GM18499 (cell line): Measurements from ENCODE around the gene DACT3.

ENCODE experiments used
- ATAC-seq: cut with Tn5 transposase; IDR thresholded peaks from one replicate; pipeline ENCODE4 v1.9.1; 2021; ENCODE audit warnings: moderate number of reproducible peaks; ENCODE audit not compliant: insufficient read depth, unreplicated experiment

Gene DACT3, protein sequence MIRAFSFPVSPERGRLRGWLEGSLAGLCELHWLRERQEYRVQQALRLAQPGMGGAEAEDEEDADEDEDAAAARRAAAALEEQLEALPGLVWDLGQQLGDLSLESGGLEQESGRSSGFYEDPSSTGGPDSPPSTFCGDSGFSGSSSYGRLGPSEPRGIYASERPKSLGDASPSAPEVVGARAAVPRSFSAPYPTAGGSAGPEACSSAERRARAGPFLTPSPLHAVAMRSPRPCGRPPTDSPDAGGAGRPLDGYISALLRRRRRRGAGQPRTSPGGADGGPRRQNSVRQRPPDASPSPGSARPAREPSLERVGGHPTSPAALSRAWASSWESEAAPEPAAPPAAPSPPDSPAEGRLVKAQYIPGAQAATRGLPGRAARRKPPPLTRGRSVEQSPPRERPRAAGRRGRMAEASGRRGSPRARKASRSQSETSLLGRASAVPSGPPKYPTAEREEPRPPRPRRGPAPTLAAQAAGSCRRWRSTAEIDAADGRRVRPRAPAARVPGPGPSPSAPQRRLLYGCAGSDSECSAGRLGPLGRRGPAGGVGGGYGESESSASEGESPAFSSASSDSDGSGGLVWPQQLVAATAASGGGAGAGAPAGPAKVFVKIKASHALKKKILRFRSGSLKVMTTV

GRCh38 chr19:46661020-46661731 lies at the start of gene DACT3:
DACT3 (minus strand) TSS chr19:46661182; CDS start chr19:46661064, 118 bp downstream.
- ATAC-seq: peak; percentile 87

- ATAC-seq: no peak
Measured at GRCh38 chr19:46710687-46711086, 49.7 kb upstream of the DACT3 start.

DNA sequence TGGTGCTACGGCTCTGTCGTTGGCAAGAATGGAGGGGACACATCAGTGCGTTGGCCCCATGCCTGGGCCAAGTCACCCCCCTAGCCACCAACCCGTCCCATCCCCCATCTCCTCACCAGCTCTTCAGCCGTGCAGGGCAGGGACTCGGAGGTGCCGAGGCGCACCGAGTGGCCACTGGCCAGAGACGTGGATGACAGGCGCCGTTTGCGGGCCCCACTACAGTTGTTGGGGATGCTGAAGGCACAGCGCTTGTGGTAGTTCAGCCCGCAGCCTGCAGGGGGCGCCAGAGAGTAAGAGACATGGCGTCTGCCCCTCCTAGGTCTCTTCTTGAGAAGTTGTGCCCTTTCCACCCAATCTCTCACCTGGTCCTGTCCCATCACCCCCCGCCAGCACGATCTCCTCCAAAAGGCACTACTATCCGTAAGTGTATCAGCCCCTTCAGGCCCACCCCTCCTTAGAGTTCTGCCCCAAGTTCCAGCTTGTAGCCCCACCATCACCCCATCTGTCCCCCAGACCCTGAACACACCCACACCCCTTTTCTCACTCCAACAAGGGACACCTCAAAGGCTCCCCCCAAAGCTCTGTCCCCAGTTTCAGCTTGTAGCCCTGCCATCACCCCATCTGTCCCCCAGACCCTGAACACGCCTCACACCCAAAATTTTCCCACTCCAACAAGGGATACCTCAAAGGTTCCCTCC lies 43.5 kb upstream of the DACT3 start:
- no peak for ATAC-seq

DNA sequence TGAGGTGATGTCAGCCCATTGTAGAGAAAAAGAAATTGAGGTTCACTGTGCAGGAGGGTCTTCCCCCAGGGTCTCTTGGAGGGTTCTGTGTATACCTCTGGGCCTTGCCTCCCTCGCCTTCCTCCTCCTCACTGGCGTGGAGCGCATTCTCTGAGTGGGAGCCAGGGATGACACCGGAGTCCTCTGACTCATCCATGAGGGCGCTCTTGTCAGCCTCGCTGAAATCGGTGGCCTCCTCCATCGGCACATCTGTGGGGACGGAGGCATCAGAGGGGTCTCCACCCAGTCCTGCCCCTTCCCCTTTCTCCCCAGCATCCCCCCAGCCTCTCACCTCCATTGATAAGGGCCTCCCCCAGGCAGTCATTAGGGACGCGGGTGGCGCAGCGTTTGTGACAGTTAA lies 39.7 kb upstream of the DACT3 start:
- ATAC-seq: no peak

GRCh38 chr19:46698395-46699321 lies 37.7 kb upstream of the DACT3 start:
- no peak for ATAC-seq

DNA sequence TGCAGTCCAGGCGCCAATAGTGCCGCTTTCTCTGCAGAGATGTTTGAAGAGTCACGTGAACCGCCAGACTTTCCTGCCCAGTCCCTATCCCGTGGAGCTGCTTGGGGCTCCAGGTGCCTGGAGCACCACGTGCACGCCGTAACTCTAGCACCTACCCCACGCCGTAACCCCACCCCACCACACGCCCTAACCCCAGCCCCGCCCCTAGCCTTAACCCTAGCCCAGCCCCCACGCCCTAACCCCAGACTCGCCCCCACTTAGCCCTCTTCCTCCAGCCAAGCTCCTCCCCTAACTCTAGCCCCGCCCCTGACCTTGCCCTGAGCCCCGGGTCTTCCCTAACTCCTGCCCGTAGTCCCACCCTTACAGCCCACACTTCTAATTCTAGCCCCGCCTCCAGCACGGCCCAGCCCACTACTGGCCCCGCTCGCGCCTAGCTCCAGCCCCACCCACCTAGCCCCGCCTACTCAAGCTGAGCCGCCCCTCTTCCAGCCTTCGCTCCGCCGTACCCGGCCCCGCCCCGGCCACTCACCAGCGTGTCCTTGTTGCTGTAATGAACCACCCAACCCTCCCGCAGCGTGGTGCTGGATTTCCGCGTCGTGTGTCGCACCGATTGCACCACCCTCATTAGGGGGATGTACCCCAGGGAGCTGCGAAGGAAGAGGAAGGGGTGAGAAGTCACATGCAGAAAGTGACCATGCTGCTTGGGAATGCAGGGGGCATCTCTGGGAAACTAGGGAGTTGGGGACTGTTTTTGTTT lies 36.4 kb upstream of the DACT3 start:
- no peak for ATAC-seq

- no peak for ATAC-seq
Measured at GRCh38 chr19:46696866-46697203, 35.9 kb upstream of the DACT3 start.

DNA sequence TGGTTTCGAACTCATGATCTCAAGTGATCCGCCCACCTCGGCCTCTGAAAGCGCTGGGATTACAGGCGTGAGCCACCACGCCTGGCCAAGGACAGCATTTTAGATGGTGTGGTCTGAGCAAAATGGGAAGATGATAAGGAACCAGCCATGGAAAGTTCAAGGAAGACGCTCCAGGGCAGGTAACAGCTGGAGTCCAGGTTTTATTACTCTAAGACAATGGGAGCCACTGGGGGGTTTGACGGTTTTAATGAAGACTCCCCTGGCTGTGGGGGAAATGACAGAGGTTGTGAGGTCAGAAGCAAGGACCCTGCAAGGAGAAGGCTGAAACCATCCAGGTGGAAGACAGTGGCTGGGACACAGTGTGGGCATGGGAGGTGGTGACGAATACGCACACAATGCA lies 35.1 kb upstream of the DACT3 start:
- ATAC-seq: no peak

DNA sequence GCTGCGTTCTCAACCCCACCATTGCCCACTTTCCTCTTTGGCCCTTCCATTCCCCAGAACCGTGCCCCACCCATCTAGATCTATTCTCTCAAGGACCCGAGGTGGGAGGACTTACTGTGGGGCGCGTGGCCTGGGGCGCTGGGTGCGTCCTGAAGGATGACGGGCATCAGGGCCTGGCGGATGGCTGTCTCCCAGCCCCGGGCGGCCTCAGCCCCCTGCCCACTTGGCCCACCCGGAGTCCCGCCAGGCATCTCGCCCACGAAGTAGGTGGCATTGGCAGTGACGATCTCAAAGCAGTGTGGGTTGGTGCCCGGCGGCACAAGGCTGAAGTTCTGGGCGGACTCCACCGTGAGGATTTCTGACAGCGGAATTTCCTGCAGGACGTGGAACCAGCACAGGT lies 32.8 kb upstream of the DACT3 start:
- ATAC-seq: no peak

GRCh38 chr19:46692918-46693722 lies 32.1 kb upstream of the DACT3 start:
- ATAC-seq: no peak

DNA sequence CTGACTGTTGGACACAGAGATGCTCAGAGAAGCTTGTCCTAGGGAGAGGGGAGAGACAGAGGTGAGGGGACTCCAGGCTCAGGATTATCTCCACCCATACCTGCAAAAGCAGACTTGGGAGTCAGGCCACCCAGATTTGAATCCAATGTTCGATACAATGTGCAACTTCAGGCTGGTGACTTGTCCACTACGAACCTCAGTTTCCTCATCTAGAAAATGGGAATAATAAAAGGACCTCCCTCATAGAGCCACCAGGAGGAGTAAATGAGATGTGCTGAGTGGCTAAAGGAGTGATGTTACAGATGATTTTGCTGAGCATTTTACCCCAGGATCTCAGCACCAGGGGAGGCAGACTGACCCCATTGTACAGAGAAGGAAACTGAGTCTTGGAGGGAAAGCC lies 31.0 kb upstream of the DACT3 start:
- ATAC-seq: no peak

GRCh38 chr19:46691104-46691503 lies 30.1 kb upstream of the DACT3 start:
- no peak for ATAC-seq

- no peak for ATAC-seq
Measured at GRCh38 chr19:46689358-46689757, 28.4 kb upstream of the DACT3 start.

DNA sequence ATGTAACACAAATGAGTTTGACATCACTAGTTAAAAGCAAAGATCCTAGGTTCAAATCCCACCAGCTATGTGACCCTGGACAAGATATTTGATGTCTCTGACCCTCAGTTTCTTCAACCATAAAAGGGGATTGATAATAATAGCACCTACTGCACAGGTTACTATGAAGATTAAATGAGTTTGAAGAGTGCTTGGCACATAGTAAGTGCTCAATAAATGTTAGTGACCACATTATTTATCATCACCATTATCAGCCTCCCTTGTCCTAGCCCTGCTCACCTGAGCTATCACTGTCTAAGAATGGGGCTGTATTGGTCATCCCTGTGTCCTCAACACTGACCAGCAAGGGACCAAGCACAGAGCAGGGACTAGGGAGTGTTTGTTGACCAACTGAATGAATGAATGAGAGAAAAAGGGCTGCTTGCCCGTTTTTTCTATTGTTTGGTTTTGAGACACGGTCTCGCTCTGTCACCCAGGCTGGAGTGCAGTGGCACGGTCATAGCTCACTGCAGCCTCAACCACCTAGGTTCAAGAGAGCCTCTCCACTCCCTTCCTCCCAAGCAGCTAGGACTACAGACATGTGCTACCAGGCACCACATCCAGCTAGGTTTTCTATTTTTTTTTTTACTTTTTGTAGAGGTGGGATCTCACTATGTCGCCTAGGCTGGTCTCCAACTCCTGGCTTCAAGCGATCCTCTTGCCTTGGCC lies 26.6 kb upstream of the DACT3 start:
- ATAC-seq: no peak

GRCh38 chr19:46685189-46685588 lies 24.2 kb upstream of the DACT3 start:
- no peak for ATAC-seq

DNA sequence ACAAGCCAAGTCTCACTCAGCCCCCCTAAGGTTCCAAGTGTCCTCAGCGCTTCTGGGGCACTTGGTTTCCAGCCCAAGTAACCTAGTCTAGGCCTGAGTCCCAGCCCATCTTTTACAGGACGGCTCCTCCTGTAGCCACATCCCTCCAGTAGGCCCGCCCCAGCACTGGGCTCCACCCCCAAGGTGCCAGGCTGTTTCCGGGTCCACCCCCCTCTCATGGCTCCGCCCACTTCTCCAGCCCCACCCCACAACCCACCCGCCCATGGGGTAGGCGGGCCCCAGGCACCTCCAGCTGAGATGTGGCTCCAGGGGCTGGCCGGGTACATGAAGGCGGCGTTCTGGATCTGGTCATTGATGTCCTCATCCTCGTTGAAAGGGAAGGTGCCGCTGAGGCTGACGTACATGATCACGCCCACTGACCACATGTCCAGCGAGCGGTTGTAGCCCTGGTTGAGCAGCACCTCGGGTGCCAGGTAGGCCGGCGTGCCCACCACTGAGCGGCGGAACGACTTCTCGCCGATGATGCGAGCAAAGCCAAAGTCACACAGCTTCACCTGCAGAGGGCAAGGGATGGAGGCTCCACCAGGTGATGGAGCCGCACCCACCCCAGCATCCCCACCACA lies 17.2 kb upstream of the DACT3 start:
- no peak for ATAC-seq
